ENCODE data around the gene MEF2A. TPM values are rescaled to one million over a fixed set of nuclear protein-coding genes. Genes with fewer than 3 reads are reported as not detected.

The MEF2A gene
- total and polyA plus RNA-seq, 4 experiments from 2014 or later, result 11.4 to 27.8 (median 22.7) TPM

- H3K36me3 ChIP-seq (ENCODE audit: insufficient read depth, low read length), result peaks cover 11% of the 10 kb centered on the region
- no peaks in the 10 kb centered on the region for H3K27me3 ChIP-seq (ENCODE audit: insufficient read depth, low read length)
- no peak overlapping the region for H3K4me3 ChIP-seq (ENCODE audit: low read length in 2 of 2)
- peaks cover 0 to 3% (median 0%) of the 10 kb centered on the region in 8 donors for H3K9me3 Mint-ChIP-seq
- CTCF ChIA-PET (ENCODE audit: partially characterized antibody), result no interaction called here
- peaks cover 0 to 2% of the 10 kb centered on the region in 2 donors for H3K9me3 ChIP-seq (ENCODE audit: control insufficient read depth in 1 of 2, low read length in 2 of 2)
- H3K4me1 ChIP-seq (ENCODE audit: insufficient read depth, low read length), result peaks cover 4% of the 10 kb centered on the region
- H3K36me3 Mint-ChIP-seq, result peaks cover 42 to 50% of the 10 kb centered on the region in 2 donors
- H3K4me1 Mint-ChIP-seq, result peaks cover 8 to 13% (median 11%) of the 10 kb centered on the region in 4 donors
- no peak overlapping the region for H3K4me3 Mint-ChIP-seq
- peak overlapping the region in 1 of 7 donors; percentile 7 for H3K27ac Mint-ChIP-seq
- H3K27ac ChIP-seq (ENCODE audit: low read depth, low read length), result no peak overlapping the region
- POLR2A ChIA-PET (ENCODE audit: partially characterized antibody), result no interaction called here
- H3K27me3 Mint-ChIP-seq, result no peaks in the 10 kb centered on the region
- intact Hi-C loops (cut with micrococcal nuclease), result no loop called here
- DNase-seq, result no peak
These were observed 111.9 kb downstream of the MEF2A start for GRCh38 chr15:99677540-99678134.

DNA sequence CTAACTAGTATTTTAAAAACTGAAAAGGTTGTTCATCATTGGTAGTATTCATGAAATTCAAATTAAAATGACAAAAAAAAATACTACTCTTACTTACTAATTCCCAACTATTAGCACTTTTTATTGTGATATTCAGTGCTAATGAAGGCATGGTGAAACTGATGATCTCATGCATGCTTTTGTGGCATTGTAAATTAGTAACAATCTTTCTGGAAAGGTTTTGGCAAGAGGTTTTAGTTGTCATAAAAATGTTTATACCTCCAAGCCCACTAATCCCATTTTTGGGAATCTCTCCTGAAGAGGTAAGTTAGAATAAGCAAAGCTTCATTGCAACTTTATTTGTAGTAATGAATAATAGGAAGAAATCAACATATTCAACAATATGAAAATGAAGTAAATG is 114.5 kb downstream of the MEF2A start:
- ChIA-PET CTCF (ENCODE audit: partially characterized antibody) (interaction anchor here (0.8 kb wide), 1 partner anchor 24 kb away, joined by 3 read pairs; no protein-coding TSS in a partner anchor), POLR2A (ENCODE audit: partially characterized antibody) (no interaction called here)
- Histone ChIP-seq H3K4me3 (ENCODE audit: low read length in 2 of 2) (no peak overlapping the region), H3K27me3 (ENCODE audit: insufficient read depth, low read length) (no peaks in the 10 kb centered on the region), H3K36me3 (ENCODE audit: insufficient read depth, low read length) (peaks cover 3% of the 10 kb centered on the region), H3K4me1 (ENCODE audit: insufficient read depth, low read length) (peaks cover 13% of the 10 kb centered on the region), H3K27ac (ENCODE audit: low read depth, low read length) (no peak overlapping the region), H3K9me3 (ENCODE audit: control insufficient read depth in 1 of 2, low read length in 2 of 2) (peaks cover 0 to 2% of the 10 kb centered on the region in 2 donors)
- no peak for DNase-seq
- H3K27me3 Mint-ChIP-seq, result no peaks in the 10 kb centered on the region
- H3K27ac Mint-ChIP-seq, result peak overlapping the region in 2 of 7 donors; percentile 6 to 22
- H3K4me1 Mint-ChIP-seq, result peaks cover 17 to 33% (median 24%) of the 10 kb centered on the region in 4 donors
- peaks cover 32 to 52% of the 10 kb centered on the region in 2 donors for H3K36me3 Mint-ChIP-seq
- intact Hi-C loops (cut with micrococcal nuclease), result no loop called here
- H3K4me3 Mint-ChIP-seq, result no peak overlapping the region
- peaks cover 0 to 3% (median 0%) of the 10 kb centered on the region in 8 donors for H3K9me3 Mint-ChIP-seq

DNA sequence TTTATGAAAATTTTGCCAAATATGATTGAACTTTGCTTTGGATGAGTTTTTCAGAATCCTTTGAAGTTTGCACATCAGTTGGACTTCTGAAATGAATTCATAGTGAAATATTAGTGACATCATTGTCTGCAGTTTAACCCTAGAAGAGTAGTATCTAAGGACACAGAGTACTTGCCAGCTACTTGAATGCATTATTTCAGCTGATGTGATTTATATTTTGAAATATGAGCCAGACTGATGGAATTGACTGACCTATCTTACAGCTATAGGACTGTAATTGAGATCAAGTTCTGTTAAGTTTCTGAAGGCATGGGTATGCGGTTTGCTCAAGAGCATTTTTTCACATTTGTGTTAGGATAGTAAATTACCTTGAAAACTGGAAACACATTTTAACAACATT is 116.2 kb downstream of the MEF2A start:
- H3K36me3 Mint-ChIP-seq, result peaks cover 34 to 56% of the 10 kb centered on the region in 2 donors
- H3K9me3 ChIP-seq (ENCODE audit: control insufficient read depth in 1 of 2, low read length in 2 of 2), result peaks cover 0 to 2% of the 10 kb centered on the region in 2 donors
- H3K4me3 Mint-ChIP-seq, result no peak overlapping the region
- intact Hi-C loops (cut with micrococcal nuclease), result no loop called here
- peaks cover 13% of the 10 kb centered on the region for H3K4me1 ChIP-seq (ENCODE audit: insufficient read depth, low read length)
- H3K9me3 Mint-ChIP-seq, result peaks cover 0 to 12% (median 5%) of the 10 kb centered on the region in 8 donors
- no peak overlapping the region for H3K27ac ChIP-seq (ENCODE audit: low read depth, low read length)
- DNase-seq, result no peak
- H3K4me1 Mint-ChIP-seq, result peaks cover 19 to 33% (median 25%) of the 10 kb centered on the region in 4 donors
- H3K27ac Mint-ChIP-seq, result peak overlapping the region in 3 of 7 donors; percentile 3 to 38 (median 5)
- H3K36me3 ChIP-seq (ENCODE audit: insufficient read depth, low read length), result no peaks in the 10 kb centered on the region
- no peaks in the 10 kb centered on the region for H3K27me3 ChIP-seq (ENCODE audit: insufficient read depth, low read length)
- H3K27me3 Mint-ChIP-seq, result no peaks in the 10 kb centered on the region
- ChIA-PET CTCF (ENCODE audit: partially characterized antibody) (no interaction called here), POLR2A (ENCODE audit: partially characterized antibody) (no interaction called here)
- no peak overlapping the region for H3K4me3 ChIP-seq (ENCODE audit: low read length in 2 of 2)

DNA sequence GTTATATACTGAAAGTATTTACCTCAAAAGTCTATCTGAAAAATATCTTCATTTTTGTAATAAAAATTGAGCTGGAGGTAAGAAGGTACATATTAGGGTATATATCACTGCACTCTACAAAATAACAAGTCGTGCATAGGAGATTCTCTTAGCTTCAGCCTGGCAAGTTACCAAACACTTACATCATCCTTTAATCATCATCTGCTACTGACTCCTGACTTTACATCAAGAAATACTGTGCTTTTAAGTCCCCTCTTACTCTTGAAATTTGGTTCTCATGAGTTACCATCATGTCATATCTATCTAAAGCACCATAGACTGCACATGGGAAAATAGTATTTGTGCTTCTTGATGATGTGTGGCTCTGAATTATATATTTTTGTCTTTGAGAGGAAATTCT is 116.7 kb downstream of the MEF2A start:
- CTCF ChIA-PET (ENCODE audit: partially characterized antibody), result no interaction called here

DNA sequence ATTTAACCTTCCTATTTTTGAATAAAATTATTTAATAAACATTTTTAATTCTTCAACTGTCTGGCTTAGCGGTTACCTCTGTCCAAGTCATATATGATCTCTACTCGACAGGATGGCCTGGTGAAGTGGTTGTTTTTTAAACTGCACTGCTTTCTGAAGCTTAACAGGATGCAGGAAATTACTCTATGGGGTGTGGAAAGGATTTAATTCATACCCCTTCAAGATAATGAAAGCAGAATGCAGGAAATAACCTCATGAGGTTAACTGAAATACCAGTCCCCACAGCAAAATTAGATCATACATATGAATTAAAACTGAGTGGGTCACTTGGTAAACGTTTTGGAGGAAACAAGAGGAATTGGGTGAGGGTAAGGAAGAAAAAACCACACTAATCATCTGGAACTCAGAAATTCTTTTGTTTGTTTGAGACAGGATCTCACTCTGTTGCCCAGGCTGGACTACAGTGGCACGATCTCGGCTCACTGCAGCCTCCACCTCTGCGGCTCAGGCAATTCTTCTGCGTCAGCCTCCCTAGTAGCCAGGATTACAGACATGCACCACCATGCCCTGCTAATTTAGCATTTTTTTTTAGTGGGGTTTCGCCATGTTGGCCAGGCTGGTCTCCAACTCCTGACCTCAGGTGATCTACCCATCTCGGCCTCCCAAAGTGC is 117.4 kb downstream of the MEF2A start:
- H3K4me1 Mint-ChIP-seq, result peaks cover 19 to 33% (median 25%) of the 10 kb centered on the region in 4 donors
- peaks cover 31 to 52% of the 10 kb centered on the region in 2 donors for H3K36me3 Mint-ChIP-seq
- intact Hi-C loops (cut with micrococcal nuclease), result no loop called here
- peaks cover 0 to 12% (median 5%) of the 10 kb centered on the region in 8 donors for H3K9me3 Mint-ChIP-seq
- H3K27ac Mint-ChIP-seq, result peak overlapping the region in 6 of 7 donors; percentile 23 to 88 (median 66)
- Histone ChIP-seq H3K9me3 (ENCODE audit: control insufficient read depth in 1 of 2, low read length in 2 of 2) (peaks cover 0 to 2% of the 10 kb centered on the region in 2 donors), H3K27me3 (ENCODE audit: insufficient read depth, low read length) (no peaks in the 10 kb centered on the region), H3K4me1 (ENCODE audit: insufficient read depth, low read length) (peaks cover 13% of the 10 kb centered on the region), H3K36me3 (ENCODE audit: insufficient read depth, low read length) (no peaks in the 10 kb centered on the region), H3K27ac (ENCODE audit: low read depth, low read length) (no peak overlapping the region), H3K4me3 (ENCODE audit: low read length in 2 of 2) (no peak overlapping the region)
- POLR2A ChIA-PET (ENCODE audit: partially characterized antibody), result no interaction called here
- peak in 1 of 5 donors; percentile 7 for DNase-seq
- H3K27me3 Mint-ChIP-seq, result no peaks in the 10 kb centered on the region
- CTCF ChIA-PET (ENCODE audit: partially characterized antibody), result no interaction called here
- H3K4me3 Mint-ChIP-seq, result peak overlapping the region in 6 of 8 donors; percentile 6 to 57 (median 20)

More for the DNA sequence above, 116.7 kb downstream of the MEF2A start:
- Mint-ChIP-seq H3K9me3 (peaks cover 0 to 12% (median 5%) of the 10 kb centered on the region in 8 donors), H3K4me3 (no peak overlapping the region), H3K36me3 (peaks cover 30 to 54% of the 10 kb centered on the region in 2 donors), H3K27ac (peak overlapping the region in 5 of 7 donors; percentile 4 to 75 (median 38)), H3K4me1 (peaks cover 19 to 33% (median 25%) of the 10 kb centered on the region in 4 donors), H3K27me3 (no peaks in the 10 kb centered on the region)
- Histone ChIP-seq H3K4me3 (ENCODE audit: low read length in 2 of 2) (no peak overlapping the region), H3K27ac (ENCODE audit: low read depth, low read length) (no peak overlapping the region), H3K4me1 (ENCODE audit: insufficient read depth, low read length) (peaks cover 13% of the 10 kb centered on the region), H3K27me3 (ENCODE audit: insufficient read depth, low read length) (no peaks in the 10 kb centered on the region), H3K36me3 (ENCODE audit: insufficient read depth, low read length) (no peaks in the 10 kb centered on the region), H3K9me3 (ENCODE audit: control insufficient read depth in 1 of 2, low read length in 2 of 2) (peaks cover 0 to 2% of the 10 kb centered on the region in 2 donors)
- intact Hi-C loops (cut with micrococcal nuclease), result no loop called here
- DNase-seq, result no peak
- POLR2A ChIA-PET (ENCODE audit: partially characterized antibody), result no interaction called here

DNA sequence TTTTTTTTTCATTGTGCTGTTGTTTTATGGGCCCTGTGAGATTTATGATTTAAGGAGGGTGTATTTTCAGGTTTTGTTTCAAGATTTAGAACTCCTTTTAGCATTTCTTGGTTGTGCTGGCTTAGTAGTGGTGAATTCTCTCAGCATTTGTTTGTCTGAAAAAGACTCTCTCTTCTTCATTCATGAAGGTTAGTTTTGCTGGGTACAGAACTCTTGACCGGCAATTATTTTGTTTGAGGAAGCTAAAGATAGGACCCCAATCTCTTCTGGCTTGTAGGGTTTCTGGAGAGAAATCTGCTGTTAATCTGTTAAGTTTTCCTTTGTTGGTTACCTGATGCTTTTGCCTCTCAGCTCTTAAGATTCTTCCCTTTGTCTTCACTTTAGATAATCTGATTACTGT is 120.5 kb downstream of the MEF2A start:
- Mint-ChIP-seq H3K27ac (no peak overlapping the region), H3K27me3 (no peaks in the 10 kb centered on the region), H3K36me3 (peaks cover 36 to 55% of the 10 kb centered on the region in 2 donors), H3K4me3 (no peak overlapping the region), H3K9me3 (peaks cover 0 to 12% (median 5%) of the 10 kb centered on the region in 8 donors), H3K4me1 (peaks cover 15 to 28% (median 22%) of the 10 kb centered on the region in 4 donors)
- Histone ChIP-seq H3K9me3 (ENCODE audit: control insufficient read depth in 1 of 2, low read length in 2 of 2) (no peaks in the 10 kb centered on the region), H3K36me3 (ENCODE audit: insufficient read depth, low read length) (no peaks in the 10 kb centered on the region), H3K4me3 (ENCODE audit: low read length in 2 of 2) (no peak overlapping the region), H3K27ac (ENCODE audit: low read depth, low read length) (no peak overlapping the region), H3K27me3 (ENCODE audit: insufficient read depth, low read length) (no peaks in the 10 kb centered on the region), H3K4me1 (ENCODE audit: insufficient read depth, low read length) (peaks cover 13% of the 10 kb centered on the region)
- intact Hi-C loops (cut with micrococcal nuclease), result no loop called here
- no peak for DNase-seq
- POLR2A ChIA-PET (ENCODE audit: partially characterized antibody), result no interaction called here
- CTCF ChIA-PET (ENCODE audit: partially characterized antibody), result interaction anchor here (4.0 kb wide), 1 partner anchor 18 kb away, joined by 18 read pairs; no protein-coding TSS in a partner anchor

- H3K36me3 ChIP-seq (ENCODE audit: insufficient read depth, low read length), result peaks cover 3% of the 10 kb centered on the region
- no peak overlapping the region for H3K4me3 ChIP-seq (ENCODE audit: low read length in 2 of 2)
- intact Hi-C loops (cut with micrococcal nuclease), result no loop called here
- DNase-seq, result no peak
- no peak overlapping the region for H3K4me3 Mint-ChIP-seq
- H3K27me3 ChIP-seq (ENCODE audit: insufficient read depth, low read length), result no peaks in the 10 kb centered on the region
- peaks cover 0 to 2% (median 0%) of the 10 kb centered on the region in 4 donors for H3K4me1 Mint-ChIP-seq
- no peak overlapping the region for H3K27ac ChIP-seq (ENCODE audit: low read depth, low read length)
- H3K9me3 ChIP-seq (ENCODE audit: control insufficient read depth in 1 of 2, low read length in 2 of 2), result no peaks in the 10 kb centered on the region
- H3K4me1 ChIP-seq (ENCODE audit: insufficient read depth, low read length), result no peaks in the 10 kb centered on the region
- peaks cover 49 to 56% of the 10 kb centered on the region in 2 donors for H3K36me3 Mint-ChIP-seq
- no peaks in the 10 kb centered on the region for H3K9me3 Mint-ChIP-seq
- H3K27me3 Mint-ChIP-seq, result no peaks in the 10 kb centered on the region
- POLR2A ChIA-PET (ENCODE audit: partially characterized antibody), result no interaction called here
- CTCF ChIA-PET (ENCODE audit: partially characterized antibody), result interaction anchor here (1.3 kb wide), 1 partner anchor 10 kb away, joined by 8 read pairs; no protein-coding TSS in a partner anchor
- H3K27ac Mint-ChIP-seq, result peak overlapping the region in 1 of 7 donors; percentile 66
These were observed 127.0 kb downstream of the MEF2A start for GRCh38 chr15:99692825-99693224.
